GM12865 (cell line): ENCODE data around the gene ADAM12.

ENCODE experiments used
- DNase-seq: peaks from one replicate; pipeline ENCODE4 v3.0.0; 2010; ENCODE audit warnings: low read depth
- H3K4me3 ChIP-seq: 2 replicates; pipeline ENCODE4 v1.5.1; 2011; ENCODE audit warnings: mild to moderate bottlenecking, low read depth, low read length, control low read depth
- CTCF ChIP-seq: IDR thresholded peaks from 2 replicates; pipeline ENCODE4 v1.5.1; 2011; ENCODE audit warnings: low read length, control low read depth, low read depth, inconsistent platforms; ENCODE audit not compliant: insufficient read depth; ENCODE audit errors: missing control alignments

The ADAM12 gene

DNA sequence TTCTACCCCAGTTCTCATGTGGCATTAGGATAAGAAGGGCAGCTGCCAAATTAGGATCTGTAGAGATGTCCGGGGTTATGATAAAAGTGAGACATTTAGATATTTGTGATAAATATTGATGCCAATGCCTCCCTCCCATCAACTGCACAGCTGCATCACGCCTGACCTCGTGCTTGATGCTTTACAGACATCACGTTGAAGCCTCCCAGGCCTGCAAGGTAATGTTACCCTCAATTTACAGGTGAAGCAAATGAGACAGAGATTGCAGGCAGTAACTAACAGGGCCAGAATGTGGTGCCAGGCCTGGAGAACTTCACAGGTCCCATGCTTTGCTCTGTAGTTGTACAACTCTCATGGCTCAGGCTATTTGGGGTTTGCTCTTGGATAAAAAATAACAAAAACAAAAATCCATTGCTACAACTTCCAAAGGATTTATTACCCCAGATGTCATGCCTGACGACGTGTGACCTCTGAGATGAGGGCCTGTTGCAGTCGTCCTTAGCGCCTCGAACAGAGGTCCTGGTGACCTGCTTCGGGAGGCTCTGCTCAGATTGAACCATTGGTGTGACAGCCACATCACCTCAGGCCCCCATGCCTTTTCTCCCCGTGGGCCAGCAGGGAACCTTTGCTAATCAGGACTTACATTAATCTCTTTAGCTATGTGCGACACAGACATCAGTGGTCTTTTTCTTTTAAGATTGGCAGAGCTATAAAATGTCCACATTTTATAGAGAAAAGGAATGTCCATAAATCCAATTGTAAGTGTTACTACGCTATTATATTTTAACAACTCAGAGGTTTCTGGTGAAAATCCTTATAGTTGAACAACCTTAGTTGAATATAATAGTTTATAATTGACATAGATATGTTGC is 169.3 kb downstream of the ADAM12 start:
- H3K4me3 ChIP-seq: no peak overlapping the region
- no peak for TF ChIP-seq CTCF
- DNase-seq: no peak

- DNase-seq: no peak
- no peak for TF ChIP-seq CTCF
- no peak overlapping the region for H3K4me3 ChIP-seq
Measured at GRCh38 chr10:126218174-126218573, 170.1 kb downstream of the ADAM12 start.

GRCh38 chr10:126216632-126216961 is 171.7 kb downstream of the ADAM12 start:
- no peak overlapping the region for H3K4me3 ChIP-seq
- no peak for DNase-seq
- no peak for TF ChIP-seq CTCF

DNA sequence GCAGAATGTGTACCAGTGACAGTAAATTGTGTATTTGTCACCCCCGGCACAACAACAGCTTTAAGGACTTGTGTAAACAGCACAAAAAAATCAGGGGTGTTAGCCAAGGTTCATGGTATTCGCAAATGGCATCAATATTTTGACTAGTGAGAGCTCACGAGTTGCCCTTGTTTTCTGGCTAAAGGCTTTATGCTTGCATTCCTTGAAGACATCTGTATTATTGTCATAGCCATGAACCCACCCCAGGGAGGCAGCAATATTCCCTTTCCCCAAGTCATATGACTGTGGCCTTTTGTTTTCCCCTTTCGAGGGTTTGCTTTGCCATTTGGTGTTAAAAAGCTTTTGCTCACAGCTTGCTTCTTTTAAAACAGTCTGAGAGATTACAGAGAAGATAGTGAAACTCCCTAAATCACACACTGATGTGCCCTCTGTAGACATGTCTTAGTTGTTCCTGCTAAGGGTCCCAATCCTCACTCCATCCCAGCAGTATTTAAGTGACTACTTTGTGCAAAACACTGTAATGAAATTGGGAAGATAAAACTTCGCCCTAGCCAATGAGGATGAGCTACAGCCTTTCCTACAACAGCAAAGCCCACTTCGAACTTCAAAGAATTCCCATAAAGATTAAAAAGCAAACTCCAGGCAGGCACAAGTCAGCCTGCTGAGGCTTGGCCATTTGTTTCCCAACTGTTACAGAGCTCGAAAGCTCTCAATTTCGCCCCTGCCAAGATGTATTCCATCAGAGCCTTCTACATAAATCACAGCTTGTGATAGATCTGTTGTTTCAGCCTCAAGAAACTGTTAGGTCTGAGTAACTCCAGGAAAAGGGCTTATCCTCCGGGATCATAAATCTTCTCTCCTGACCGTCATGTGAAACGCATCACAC is 172.3 kb downstream of the ADAM12 start:
- TF ChIP-seq CTCF: no peak
- DNase-seq: no peak
- no peak overlapping the region for H3K4me3 ChIP-seq

- no peak for DNase-seq
- H3K4me3 ChIP-seq: no peak overlapping the region
- TF ChIP-seq CTCF: no peak
Measured at GRCh38 chr10:126214679-126215078, 173.6 kb downstream of the ADAM12 start.

GRCh38 chr10:126214021-126214420 is 174.3 kb downstream of the ADAM12 start:
- DNase-seq: no peak
- no peak for TF ChIP-seq CTCF
- no peak overlapping the region for H3K4me3 ChIP-seq
